ENCODE data around the gene PLA2G4B.

Gene PLA2G4B

DNA sequence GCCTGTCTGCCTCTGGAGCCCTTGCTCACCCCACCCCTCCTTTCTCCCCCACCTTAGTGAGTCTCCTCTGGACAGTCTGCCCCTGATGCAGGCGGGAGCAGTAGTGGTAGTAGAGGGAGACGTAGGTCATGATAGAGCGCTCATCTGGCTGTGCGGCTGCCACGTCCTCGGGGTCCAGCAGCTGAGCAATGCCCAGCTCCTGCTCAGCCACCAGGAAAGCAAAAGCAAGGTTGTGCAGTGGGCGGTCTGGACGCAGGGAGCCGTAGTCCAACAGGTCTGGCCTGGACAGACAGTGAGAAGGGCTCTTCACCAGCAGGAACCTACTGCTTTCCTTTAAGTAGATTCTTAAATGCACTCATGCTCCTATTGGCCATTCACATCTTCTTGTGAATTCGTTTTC lies 48.5 kb downstream of the PLA2G4B start:
- TF ChIP-seq, protein P1, sequence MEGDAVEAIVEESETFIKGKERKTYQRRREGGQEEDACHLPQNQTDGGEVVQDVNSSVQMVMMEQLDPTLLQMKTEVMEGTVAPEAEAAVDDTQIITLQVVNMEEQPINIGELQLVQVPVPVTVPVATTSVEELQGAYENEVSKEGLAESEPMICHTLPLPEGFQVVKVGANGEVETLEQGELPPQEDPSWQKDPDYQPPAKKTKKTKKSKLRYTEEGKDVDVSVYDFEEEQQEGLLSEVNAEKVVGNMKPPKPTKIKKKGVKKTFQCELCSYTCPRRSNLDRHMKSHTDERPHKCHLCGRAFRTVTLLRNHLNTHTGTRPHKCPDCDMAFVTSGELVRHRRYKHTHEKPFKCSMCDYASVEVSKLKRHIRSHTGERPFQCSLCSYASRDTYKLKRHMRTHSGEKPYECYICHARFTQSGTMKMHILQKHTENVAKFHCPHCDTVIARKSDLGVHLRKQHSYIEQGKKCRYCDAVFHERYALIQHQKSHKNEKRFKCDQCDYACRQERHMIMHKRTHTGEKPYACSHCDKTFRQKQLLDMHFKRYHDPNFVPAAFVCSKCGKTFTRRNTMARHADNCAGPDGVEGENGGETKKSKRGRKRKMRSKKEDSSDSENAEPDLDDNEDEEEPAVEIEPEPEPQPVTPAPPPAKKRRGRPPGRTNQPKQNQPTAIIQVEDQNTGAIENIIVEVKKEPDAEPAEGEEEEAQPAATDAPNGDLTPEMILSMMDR (IDR thresholded peaks at IDR 0.05; ENCODE audit: extremely low read depth, insufficient read depth, missing control alignments): no peak
- in situ Hi-C loops (cut with MboI; ENCODE audit: low pct_unique_long_range_greater_than_20kb, low sequenced_read_pairs, unreplicated experiment): no loop called here
- DNase-seq (ENCODE audit: low spot score): no peak

DNA sequence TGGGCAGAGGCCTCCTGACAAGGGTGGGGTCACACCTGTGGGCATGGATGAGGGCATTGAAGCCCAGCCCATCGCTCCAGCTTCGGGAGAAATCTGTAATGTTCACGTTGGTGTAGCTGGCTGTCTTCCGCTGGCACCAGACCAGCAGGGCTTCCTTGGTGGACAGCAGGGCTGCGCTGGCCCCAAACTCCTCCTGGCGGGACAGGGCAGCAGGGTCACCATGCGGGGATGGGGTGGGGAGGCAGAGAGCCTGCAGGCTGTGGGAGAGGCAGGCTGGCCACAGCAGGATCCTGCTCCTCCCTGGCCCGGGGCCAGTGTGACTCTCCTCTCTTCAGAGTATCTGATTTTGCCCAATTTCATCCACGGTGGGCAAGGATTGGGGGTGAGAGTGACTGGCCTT lies 49.2 kb downstream of the PLA2G4B start:
- in situ Hi-C loops (cut with MboI; ENCODE audit: low pct_unique_long_range_greater_than_20kb, low sequenced_read_pairs, unreplicated experiment): no loop called here
- no peak for DNase-seq (ENCODE audit: low spot score)
- TF ChIP-seq, protein P1 (IDR thresholded peaks at IDR 0.05; ENCODE audit: extremely low read depth, insufficient read depth, missing control alignments): no peak

DNA sequence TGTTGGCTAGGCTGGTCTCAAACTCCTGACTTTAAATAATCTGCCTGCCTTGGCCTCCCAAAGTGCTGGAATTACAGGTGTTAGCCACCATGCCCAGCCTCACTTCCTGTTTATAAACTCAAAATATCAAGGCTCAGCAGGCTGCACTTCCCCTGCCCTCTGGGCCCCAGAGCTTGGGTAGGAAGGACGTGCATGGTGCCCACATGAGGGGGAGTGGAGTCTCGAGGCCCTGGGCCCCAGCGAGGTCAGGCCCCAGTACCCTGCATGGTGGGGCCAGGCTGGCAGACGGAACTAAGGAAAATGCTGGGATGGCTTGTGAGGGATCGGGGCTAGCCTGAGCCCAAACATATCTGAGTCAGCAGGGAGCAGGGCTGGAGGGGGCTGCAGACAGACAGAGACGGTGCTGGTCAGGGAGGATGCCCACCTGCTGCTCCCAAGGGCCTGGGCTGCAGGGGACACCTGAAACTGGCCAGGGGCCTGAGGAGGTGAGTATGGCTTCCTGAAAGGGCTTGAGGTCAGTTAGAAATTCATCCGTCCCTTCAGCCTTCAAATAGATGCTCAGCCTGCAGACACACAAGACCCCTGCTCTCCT lies 50.1 kb downstream of the PLA2G4B start:
- in situ Hi-C loops (cut with MboI; ENCODE audit: low pct_unique_long_range_greater_than_20kb, low sequenced_read_pairs, unreplicated experiment): no loop called here
- peak; percentile 22 for DNase-seq (ENCODE audit: low spot score)
- TF ChIP-seq, protein P1 (IDR thresholded peaks at IDR 0.05; ENCODE audit: extremely low read depth, insufficient read depth, missing control alignments): no peak

- in situ Hi-C loops (cut with MboI; ENCODE audit: low pct_unique_long_range_greater_than_20kb, low sequenced_read_pairs, unreplicated experiment): no loop called here
- TF ChIP-seq, protein P1 (IDR thresholded peaks at IDR 0.05; ENCODE audit: extremely low read depth, insufficient read depth, missing control alignments): no peak
- no peak for DNase-seq (ENCODE audit: low spot score)
Observed at GRCh38 chr15:41890050-41890690, 51.5 kb downstream of the PLA2G4B start.

DNA sequence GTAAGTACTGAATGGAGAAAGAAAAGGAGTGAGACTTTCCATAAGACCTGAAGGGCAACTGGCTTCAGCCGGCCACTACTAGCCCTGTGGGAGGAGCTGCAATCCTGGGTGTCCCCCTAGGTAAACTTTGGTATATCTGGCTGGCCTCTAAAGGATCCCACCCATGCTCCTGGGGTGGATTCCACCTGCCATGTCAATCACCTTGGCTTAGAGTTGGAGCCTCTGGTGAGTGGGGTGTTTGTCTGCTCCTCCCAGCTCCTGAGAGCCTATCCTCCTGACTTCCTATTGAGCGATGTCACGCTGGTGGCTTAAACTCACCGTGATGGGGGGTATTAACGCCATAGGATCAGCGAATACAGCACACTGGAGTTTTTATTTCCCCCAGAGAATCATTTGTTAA lies 52.6 kb downstream of the PLA2G4B start:
- in situ Hi-C loops (cut with MboI; ENCODE audit: low pct_unique_long_range_greater_than_20kb, low sequenced_read_pairs, unreplicated experiment): no loop called here
- TF ChIP-seq, protein P1 (IDR thresholded peaks at IDR 0.05; ENCODE audit: extremely low read depth, insufficient read depth, missing control alignments): no peak
- no peak for DNase-seq (ENCODE audit: low spot score)

- in situ Hi-C loops (cut with MboI; ENCODE audit: low pct_unique_long_range_greater_than_20kb, low sequenced_read_pairs, unreplicated experiment): no loop called here
- TF ChIP-seq, protein P1 (IDR thresholded peaks at IDR 0.05; ENCODE audit: extremely low read depth, insufficient read depth, missing control alignments): no peak
- DNase-seq (ENCODE audit: low spot score): no peak
Observed at GRCh38 chr15:41891946-41892345, 53.3 kb downstream of the PLA2G4B start.

Data from GM13977 (cell line).